ENCODE results near the gene SMCR8. TPM values are rescaled to one million over a fixed set of nuclear protein-coding genes. Genes with fewer than 3 reads are reported as not detected.

Gene SMCR8
- total RNA-seq, 1 experiment from 2014 or later: 7.0 TPM

Other genes starting within 250 kb of the SMCR8 start
- gene DRG2, start 227.3 kb upstream of the SMCR8 start, total RNA-seq (2014; rRNA removed; shearing (Covaris generic); ENCODE audit: low replicate concordance): 33.4 and 56.6 TPM in 2 replicates
- gene MYO15A, start 206.5 kb upstream of the SMCR8 start, total RNA-seq (2014; rRNA removed; shearing (Covaris generic); ENCODE audit: low replicate concordance): not detected in 2 replicates
- 43.2 and 55.3 TPM in 2 replicates for gene ALKBH5, start 131.5 kb upstream of the SMCR8 start, total RNA-seq (2014; rRNA removed; shearing (Covaris generic); ENCODE audit: low replicate concordance)
- gene LLGL1, start 89.7 kb upstream of the SMCR8 start, total RNA-seq (2014; rRNA removed; shearing (Covaris generic); ENCODE audit: low replicate concordance): 18.1 and 21.4 TPM in 2 replicates
- gene FLII, start 56.6 kb upstream of the SMCR8 start, total RNA-seq (2014; rRNA removed; shearing (Covaris generic); ENCODE audit: low replicate concordance): 313 and 353 TPM in 2 replicates
- 24.6 and 28.4 TPM in 2 replicates for gene MIEF2, start 54.6 kb upstream of the SMCR8 start, total RNA-seq (2014; rRNA removed; shearing (Covaris generic); ENCODE audit: low replicate concordance)
- gene TOP3A, start 299 bp upstream of the SMCR8 start, total RNA-seq (2014; rRNA removed; shearing (Covaris generic); ENCODE audit: low replicate concordance): 11.9 and 15.9 TPM in 2 replicates
- 83.3 and 108 TPM in 2 replicates for gene SHMT1, start 48.3 kb downstream of the SMCR8 start, total RNA-seq (2014; rRNA removed; shearing (Covaris generic); ENCODE audit: low replicate concordance)
- gene EVPLL, start 62.5 kb downstream of the SMCR8 start, total RNA-seq (2014; rRNA removed; shearing (Covaris generic); ENCODE audit: low replicate concordance): not detected in 2 replicates
- gene LGALS9C, start 161.5 kb downstream of the SMCR8 start, total RNA-seq (2014; rRNA removed; shearing (Covaris generic); ENCODE audit: low replicate concordance): not detected in 2 replicates